Pancreas (tissue), 10 donors: ENCODE data around the gene MAPKAP1. TPM values are rescaled to one million over a fixed set of nuclear protein-coding genes. Genes with fewer than 3 reads are reported as not detected.

Experiments used
- ATAC-seq, 4 donors: fragments of 200-7000 bp; cut with Tn5 transposase; one replicate each; pipeline versions ENCODE4 v1.8.0 to v1.9.1; 2020; ENCODE audit warnings: mild to moderate bottlenecking in 4 of 4, moderate library complexity in 4 of 4
- DNase-seq, 6 donors: peaks; one replicate each; pipeline ENCODE4 v3.0.0-alpha.2; 2020
- FAIRE-seq: peaks from 2 replicates; lab custom pipeline; 2012; peaks lifted over from hg19 to GRCh38; lab: Jason Lieb, UNC
- H3K27ac ChIP-seq, 4 donors: fragments of 200-600 bp; sonication (generic); 1 replicate in 3 of 4; 2 replicates in 1 of 4; pipeline versions ENCODE4 v1.5.0 to v1.8.0; 2020
- H3K27me3 ChIP-seq, 4 donors: fragments of 200-600 bp; one replicate each; pipeline ENCODE4 v1.8.0; 2021
- H3K36me3 ChIP-seq, 3 donors: fragments of 200-600 bp; sonication (generic) in 1 of 3; one replicate each; pipeline versions ENCODE4 v1.5.0 to v1.8.0; 2020 to 2021
- H3K4me1 ChIP-seq, 3 donors: fragments of 200-600 bp; one replicate each; pipeline ENCODE4 v1.8.0; 2021
- H3K4me3 ChIP-seq, 4 donors: fragments of 200-600 bp; sonication (generic) in 2 of 4; one replicate each; pipeline versions ENCODE4 v1.5.0 to v1.8.0; 2020 to 2021
- H3K9me3 ChIP-seq, 4 donors: fragments of 200-600 bp; one replicate each; pipeline ENCODE4 v1.8.0; 2021
- WGBS, 2 donors: extraction: QIAGEN DNeasy Blood & Tissue Kit; methylation state at CpG; one replicate each; pipeline ENCODE4 v1.1.7; 2013; 5-methylcytosine and 5-hydroxymethylcytosine counted together
- intact Hi-C, 3 donors: fragments of 100-400 bp; cut with DNase I; formaldehyde crosslinking; loops; one replicate each; pipeline versions ENCODE4 v1.11.1 to v1.14.2; 2022
- polyA plus RNA-seq, 2 donors: library from polyadenylated mRNA; stranded (reverse); fragments of 200-250 nt; gene quantifications; one replicate each; pipeline ENCODE4 v1.2.3, GENCODE V29; 2013
- total RNA-seq, 6 donors: library from RNA; stranded (reverse); fragmentation: NEBNext Ultra II Directional in 4 of 6; extraction: Animal tissue kit (Norgen Biotek cat#: 25700) in 4 of 6; gene quantifications; one replicate each; pipeline versions ENCODE4 v1.2.1 to v1.2.4, GENCODE V29; 2021 to 2023
- TF ChIP-seq, protein P1 (sequence below), 4 donors: fragments of 200-600 bp; sonication (generic) in 3 of 4; IDR thresholded peaks; one replicate each; pipeline versions ENCODE4 v1.5.0 to v1.8.0; 2021; ENCODE audit warnings: antibody characterized with exemption in 4 of 4
- donor health status: healthy with polysubstance abuse.
- donor health status: DM: no; HTN: no; CAD: no; lungs with moderate emphysema.
- donor health status: DM: no; HTN: no; CAD: no.
- donor health status: control.
- donor health status: control.
- donor health status: Bipolar disorder and iron deficiency.
- donor health status: DM: yes; HTN: yes; CAD: no.
- donor health status: DM: no; HTN: no; CAD: no.
- donor health status: DM: no; HTN: no; CAD: no.
- donor health status: DM: yes; HTN: yes; CAD: no.

The MAPKAP1 gene
- total and polyA plus RNA-seq, 8 donors, result 18.7 to 42.0 (median 30.4) TPM

DNA sequence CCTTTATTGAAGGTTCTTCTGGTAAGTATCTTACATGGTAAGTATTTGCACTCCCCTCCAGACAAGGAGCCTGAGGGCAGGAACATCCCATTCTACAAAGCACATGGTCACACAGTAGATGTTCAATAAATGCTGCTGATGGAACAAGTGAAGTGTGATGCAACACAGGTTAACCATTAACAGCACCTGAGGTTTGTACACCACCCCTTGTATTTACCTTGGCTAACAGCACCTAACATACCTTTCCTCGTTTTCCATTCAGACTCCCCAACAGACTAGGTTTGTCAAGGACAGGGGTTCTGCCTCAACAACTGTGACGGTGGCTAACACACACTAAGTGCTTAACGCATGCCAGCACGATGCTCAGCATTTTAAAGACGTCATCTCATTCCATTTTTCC lies 213.6 kb downstream of the MAPKAP1 start:
- intact Hi-C loops, result no loop called here
- no peak overlapping the region for H3K27ac ChIP-seq
- H3K4me1 ChIP-seq, result peaks cover 0 to 9% (median 5%) of the 10 kb centered on the region in 3 donors
- DNase-seq (peak in 3 of 6 donors; percentile 18 to 51 (median 36)), FAIRE-seq (no peak), ATAC-seq (peak; percentile 83 to 96 (median 93))
- WGBS, 2 donors, result 11 to 15% methylated on average over 5 of the region's 5 CpGs
- H3K9me3 ChIP-seq, result no peaks in the 10 kb centered on the region
- no peaks in the 10 kb centered on the region for H3K27me3 ChIP-seq
- no peaks in the 10 kb centered on the region for H3K36me3 ChIP-seq
- TF ChIP-seq, protein P1, sequence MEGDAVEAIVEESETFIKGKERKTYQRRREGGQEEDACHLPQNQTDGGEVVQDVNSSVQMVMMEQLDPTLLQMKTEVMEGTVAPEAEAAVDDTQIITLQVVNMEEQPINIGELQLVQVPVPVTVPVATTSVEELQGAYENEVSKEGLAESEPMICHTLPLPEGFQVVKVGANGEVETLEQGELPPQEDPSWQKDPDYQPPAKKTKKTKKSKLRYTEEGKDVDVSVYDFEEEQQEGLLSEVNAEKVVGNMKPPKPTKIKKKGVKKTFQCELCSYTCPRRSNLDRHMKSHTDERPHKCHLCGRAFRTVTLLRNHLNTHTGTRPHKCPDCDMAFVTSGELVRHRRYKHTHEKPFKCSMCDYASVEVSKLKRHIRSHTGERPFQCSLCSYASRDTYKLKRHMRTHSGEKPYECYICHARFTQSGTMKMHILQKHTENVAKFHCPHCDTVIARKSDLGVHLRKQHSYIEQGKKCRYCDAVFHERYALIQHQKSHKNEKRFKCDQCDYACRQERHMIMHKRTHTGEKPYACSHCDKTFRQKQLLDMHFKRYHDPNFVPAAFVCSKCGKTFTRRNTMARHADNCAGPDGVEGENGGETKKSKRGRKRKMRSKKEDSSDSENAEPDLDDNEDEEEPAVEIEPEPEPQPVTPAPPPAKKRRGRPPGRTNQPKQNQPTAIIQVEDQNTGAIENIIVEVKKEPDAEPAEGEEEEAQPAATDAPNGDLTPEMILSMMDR (IDR thresholded peaks at IDR 0.05), result no peak
- H3K4me3 ChIP-seq, result no peak overlapping the region

DNA sequence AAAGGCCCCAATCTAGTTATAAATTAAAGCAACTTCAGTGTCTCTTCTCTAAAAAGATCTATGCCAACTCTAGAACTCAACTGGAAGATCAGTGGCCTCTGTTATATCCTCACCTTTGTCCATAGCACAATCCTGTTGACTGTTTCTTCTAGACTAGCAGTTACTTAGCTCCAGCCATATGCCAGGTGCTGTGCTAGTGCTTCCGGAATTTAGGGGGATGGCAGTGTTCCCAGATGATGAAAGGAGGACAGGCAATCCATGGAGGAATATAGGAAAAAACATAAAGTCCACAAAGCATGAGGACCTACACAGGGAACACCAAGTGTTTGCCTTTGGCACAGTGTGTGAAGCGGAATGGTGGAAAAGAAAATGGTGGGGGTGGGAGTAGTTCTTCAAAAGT lies 214.3 kb downstream of the MAPKAP1 start:
- intact Hi-C loops, result no loop called here
- Histone ChIP-seq H3K4me1 (peaks cover 0 to 9% (median 5%) of the 10 kb centered on the region in 3 donors), H3K27ac (no peak overlapping the region), H3K4me3 (no peak overlapping the region), H3K9me3 (no peaks in the 10 kb centered on the region), H3K27me3 (no peaks in the 10 kb centered on the region), H3K36me3 (no peaks in the 10 kb centered on the region)
- 78 to 88% methylated on average over 2 of the region's 2 CpGs for WGBS, 2 donors
- TF ChIP-seq, protein P1 (IDR thresholded peaks at IDR 0.05), result no peak
- DNase-seq (no peak), FAIRE-seq (no peak), ATAC-seq (no peak)

DNA sequence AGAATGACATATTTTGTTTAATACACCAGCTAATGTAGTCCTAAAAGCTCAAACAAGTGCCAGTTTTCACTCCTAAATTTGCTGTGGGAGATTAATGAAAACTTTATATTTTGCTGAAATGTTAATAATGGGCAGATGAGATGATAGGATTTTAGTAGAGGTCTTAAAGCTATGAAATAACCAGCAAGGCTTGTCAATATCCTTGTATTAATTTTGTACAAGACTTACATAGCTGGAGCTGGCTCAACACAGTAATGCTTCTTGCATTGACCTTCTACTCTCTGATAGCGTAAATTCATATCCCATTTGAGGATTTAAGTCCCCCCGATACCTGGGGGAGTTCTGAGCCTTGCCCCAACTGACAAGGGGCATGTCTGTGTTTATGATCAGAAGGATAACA lies 219.2 kb downstream of the MAPKAP1 start:
- Histone ChIP-seq H3K27ac (no peak overlapping the region), H3K27me3 (no peaks in the 10 kb centered on the region), H3K4me3 (no peak overlapping the region), H3K36me3 (no peaks in the 10 kb centered on the region), H3K9me3 (no peaks in the 10 kb centered on the region), H3K4me1 (no peaks in the 10 kb centered on the region)
- no peak for ATAC-seq
- intact Hi-C loops, result no loop called here
- DNase-seq, result no peak
- FAIRE-seq, result no peak
- WGBS, 2 donors, result 48 to 51% methylated on average over 2 of the region's 2 CpGs
- TF ChIP-seq, protein P1 (IDR thresholded peaks at IDR 0.05), result no peak

DNA sequence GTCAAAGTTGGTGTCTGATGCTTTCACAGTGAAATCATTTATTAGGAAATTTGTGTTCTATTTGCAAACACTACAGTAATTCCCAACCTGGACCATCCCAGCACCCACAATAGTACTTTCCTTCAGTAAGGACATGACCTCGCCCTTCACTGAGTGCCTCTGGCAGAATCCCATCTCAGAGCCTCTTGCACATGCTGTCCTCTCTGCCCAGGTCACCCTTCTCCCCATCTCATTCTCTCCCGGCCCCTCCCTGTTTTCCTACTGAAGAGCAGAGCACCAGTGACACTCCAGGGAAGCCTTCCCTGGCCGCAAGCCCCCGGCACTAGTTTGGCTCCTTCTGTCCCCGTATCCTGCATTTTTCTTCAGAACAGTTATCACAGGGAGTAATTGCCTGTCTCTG lies 220.4 kb downstream of the MAPKAP1 start:
- intact Hi-C loops, result no loop called here
- Histone ChIP-seq H3K27ac (no peak overlapping the region), H3K4me1 (no peaks in the 10 kb centered on the region), H3K4me3 (no peak overlapping the region), H3K36me3 (no peaks in the 10 kb centered on the region), H3K9me3 (no peaks in the 10 kb centered on the region), H3K27me3 (no peaks in the 10 kb centered on the region)
- DNase-seq, result no peak
- peak in 1 of 4 donors; percentile 33 for ATAC-seq
- WGBS, 2 donors, result 88 to 98% methylated on average over 5 of the region's 5 CpGs
- no peak for FAIRE-seq
- TF ChIP-seq, protein P1 (IDR thresholded peaks at IDR 0.05), result no peak

DNA sequence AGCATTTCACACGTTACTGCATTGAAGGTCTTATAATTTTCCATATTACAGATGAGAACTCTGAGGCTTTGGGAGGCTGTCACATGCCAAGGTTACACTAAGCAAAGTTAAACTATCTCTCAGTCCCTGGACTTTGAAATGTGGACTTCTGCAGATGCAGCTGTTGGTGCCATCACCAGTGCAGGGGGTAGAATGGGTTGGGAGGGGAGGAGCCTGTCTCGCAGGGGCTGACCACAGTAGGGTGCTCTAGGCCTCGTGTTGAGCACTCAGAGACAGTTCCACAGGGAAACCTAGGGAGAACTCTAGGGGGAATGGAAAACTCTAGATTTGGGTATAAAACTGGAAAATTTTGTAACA lies 220.9 kb downstream of the MAPKAP1 start:
- intact Hi-C loops, result no loop called here
- H3K4me1 ChIP-seq, result no peaks in the 10 kb centered on the region
- no peaks in the 10 kb centered on the region for H3K27me3 ChIP-seq
- FAIRE-seq (no peak), DNase-seq (no peak), ATAC-seq (no peak)
- TF ChIP-seq, protein P1 (IDR thresholded peaks at IDR 0.05), result no peak
- 85 to 93% methylated on average over 3 of the region's 3 CpGs for WGBS, 2 donors
- H3K27ac ChIP-seq, result no peak overlapping the region
- H3K9me3 ChIP-seq, result no peaks in the 10 kb centered on the region
- H3K36me3 ChIP-seq, result no peaks in the 10 kb centered on the region
- H3K4me3 ChIP-seq, result no peak overlapping the region
